H9 (cell line): Measurements from ENCODE around the gene ATP2A1. TPM values are rescaled to one million over a fixed set of nuclear protein-coding genes. Genes with fewer than 3 reads are reported as not detected.
A peak's percentile ranks its signal among the peaks of the same experiment; 100 is the strongest.
"Not testable (repeated sequence)": the region's sequence is repeated elsewhere in the genome, so short reads cannot be mapped to it uniquely, and the experiment has no call there.

Source experiments
- DNase-seq: peaks from one replicate; pipeline ENCODE4 v3.0.0-alpha.2; 2017
- H2AFZ ChIP-seq: one replicate; pipeline ENCODE4 v1.6.1; 2013; ENCODE audit warnings: mild to moderate bottlenecking, low read length, control low read depth, moderate library complexity
- H2AK5ac ChIP-seq: 2 replicates; pipeline ENCODE4 v1.6.1; 2013; ENCODE audit warnings: low read length, control low read depth, mixed read lengths; ENCODE audit not compliant: insufficient read length
- H2BK120ac ChIP-seq: one replicate; pipeline ENCODE4 v1.6.1; 2013; ENCODE audit warnings: low read depth, mild to moderate bottlenecking, low read length, control low read depth, inconsistent platforms; ENCODE audit not compliant: poor library complexity, severe bottlenecking
- H2BK12ac ChIP-seq: 2 replicates; pipeline ENCODE4 v1.6.1; 2013; ENCODE audit warnings: low read length, control low read depth, mixed read lengths, low read depth; ENCODE audit not compliant: insufficient read length
- H2BK15ac ChIP-seq: 2 replicates; pipeline ENCODE4 v1.6.1; 2013; ENCODE audit warnings: low read depth, low read length, control low read depth
- H2BK20ac ChIP-seq: one replicate; pipeline ENCODE4 v1.6.1; 2013; ENCODE audit warnings: low read depth, mild to moderate bottlenecking, low read length, control low read depth, inconsistent platforms; ENCODE audit not compliant: poor library complexity, severe bottlenecking
- H2BK5ac ChIP-seq: 2 replicates; pipeline ENCODE4 v1.6.1; 2013; ENCODE audit warnings: low read length, control low read depth, mixed read lengths; ENCODE audit not compliant: insufficient read length
- H3K14ac ChIP-seq: 2 replicates; pipeline ENCODE4 v1.6.1; 2013; ENCODE audit warnings: low read length, control low read depth; ENCODE audit not compliant: insufficient read depth
- H3K18ac ChIP-seq: 2 replicates; pipeline ENCODE4 v1.6.1; 2013; ENCODE audit warnings: low read depth, mild to moderate bottlenecking, mixed read lengths, low read length, control low read depth; ENCODE audit not compliant: insufficient read length
- H3K23ac ChIP-seq: 2 replicates; pipeline ENCODE4 v1.6.1; 2013; ENCODE audit warnings: low read length, control low read depth, mixed read lengths, low read depth; ENCODE audit not compliant: insufficient read length
- H3K23me2 ChIP-seq: 2 replicates; pipeline ENCODE4 v1.6.1; 2013; ENCODE audit warnings: low read depth, mild to moderate bottlenecking, mixed read lengths, low read length, control low read depth; ENCODE audit not compliant: insufficient read length, poor library complexity, severe bottlenecking
- H3K27ac ChIP-seq: 2 replicates; pipeline ENCODE4 v1.5.1; 2013; ENCODE audit warnings: low read length, control low read depth, mixed read lengths, low read depth; ENCODE audit not compliant: insufficient read length
- H3K27me3 ChIP-seq: 2 replicates; pipeline ENCODE4 v1.6.1; 2013; ENCODE audit warnings: low read length, control low read depth, inconsistent platforms; ENCODE audit not compliant: insufficient read depth
- H3K4ac ChIP-seq: 2 replicates; pipeline ENCODE4 v1.6.1; 2013; ENCODE audit warnings: low read depth, mild to moderate bottlenecking, control low read depth, inconsistent platforms, low read length, moderate library complexity
- H3K4me1 ChIP-seq: 2 replicates; pipeline ENCODE4 v1.6.1; 2013; ENCODE audit warnings: low read length, control low read depth, inconsistent platforms; ENCODE audit not compliant: insufficient read depth
- H3K4me2 ChIP-seq: 2 replicates; pipeline ENCODE4 v1.6.1; 2013; ENCODE audit warnings: low read length, control low read depth, mixed read lengths; ENCODE audit not compliant: insufficient read length, insufficient read depth
- H3K56ac ChIP-seq: 2 replicates; pipeline ENCODE4 v1.6.1; 2013; ENCODE audit warnings: low read depth, mild to moderate bottlenecking, mixed read lengths, low read length, control low read depth; ENCODE audit not compliant: insufficient read length
- H3K79me1 ChIP-seq: 2 replicates; pipeline ENCODE4 v1.6.1; 2013; ENCODE audit warnings: low read depth, mild to moderate bottlenecking, moderate library complexity, low read length, control low read depth, inconsistent platforms; ENCODE audit not compliant: insufficient read depth, poor library complexity, severe bottlenecking
- H3K79me2 ChIP-seq: 2 replicates; pipeline ENCODE4 v1.6.1; 2013; ENCODE audit warnings: low read length, control low read depth, inconsistent platforms; ENCODE audit not compliant: insufficient read depth
- H3K9ac ChIP-seq: 2 replicates; pipeline ENCODE4 v1.6.1; 2013; ENCODE audit warnings: low read length, control low read depth, mixed read lengths; ENCODE audit not compliant: insufficient read length; ENCODE audit errors: extremely low read depth
- H3K9me3 ChIP-seq: one replicate; pipeline ENCODE4 v1.6.1; 2013; ENCODE audit warnings: low read depth, low read length, inconsistent platforms; ENCODE audit not compliant: control insufficient read depth
- H3T11ph ChIP-seq: one replicate; pipeline ENCODE4 v1.6.1; 2013; ENCODE audit warnings: mild to moderate bottlenecking, low read length, control low read depth, inconsistent platforms
- H4K20me1 ChIP-seq: one replicate; pipeline ENCODE4 v1.6.1; 2013; ENCODE audit not compliant: control insufficient read depth, insufficient read length, insufficient read depth
- H4K5ac ChIP-seq: 2 replicates; pipeline ENCODE4 v1.6.1; 2013; ENCODE audit warnings: low read depth, mild to moderate bottlenecking, mixed read lengths, low read length, control low read depth; ENCODE audit not compliant: insufficient read length
- H4K8ac ChIP-seq: replicated peaks from 2 replicates; pipeline ENCODE4 v1.6.1; 2013; ENCODE audit warnings: low read length, control low read depth, mixed read lengths, low read depth; ENCODE audit not compliant: insufficient read length
- H4K91ac ChIP-seq: 2 replicates; pipeline ENCODE4 v1.6.1; 2013; ENCODE audit warnings: low read depth, mild to moderate bottlenecking, moderate library complexity, mixed read lengths, low read length, control low read depth; ENCODE audit not compliant: insufficient read length
- H3K27ac Mint-ChIP-seq, 3 experiments: 2 replicates in 2 of 3; 3 replicates in 1 of 3; pipeline ENCODE4 v1.8.0; 2020 to 2021; ENCODE audit warnings: mixed read lengths in 3 of 3, mild to moderate bottlenecking in 1 of 3, moderate library complexity in 1 of 3
- H3K27me3 Mint-ChIP-seq: 2 replicates; pipeline ENCODE4 v1.8.0; 2021; ENCODE audit warnings: low read depth, mild to moderate bottlenecking, moderate library complexity, mixed read lengths
- H3K36me3 Mint-ChIP-seq, 3 experiments: 2 replicates in 2 of 3; 3 replicates in 1 of 3; pipeline ENCODE4 v1.8.0; 2020 to 2021; ENCODE audit warnings: low read depth in 3 of 3, mixed read lengths in 3 of 3; ENCODE audit not compliant: insufficient read depth in 1 of 3
- H3K4me1 Mint-ChIP-seq, 2 experiments: 2 replicates each; pipeline ENCODE4 v1.8.0; 2020; ENCODE audit warnings: mixed read lengths in 2 of 2
- H3K4me3 Mint-ChIP-seq, 2 experiments: 2 replicates in 1 of 2; 3 replicates in 1 of 2; pipeline ENCODE4 v1.8.0; 2020 to 2021; ENCODE audit warnings: mild to moderate bottlenecking in 2 of 2, mixed read lengths in 2 of 2, moderate library complexity in 1 of 2
- H3K9me3 Mint-ChIP-seq, 2 experiments: 2 replicates in 1 of 2; 3 replicates in 1 of 2; pipeline ENCODE4 v1.8.0; 2020; ENCODE audit warnings: mild to moderate bottlenecking in 2 of 2, mixed read lengths in 2 of 2, moderate library complexity in 1 of 2
- WGBS: extraction: QIAGEN DNeasy Blood & Tissue Kit; methylation state at CpG from one replicate; pipeline ENCODE4 v1.1.7; 2013; ENCODE audit warnings: missing lambda C conversion rate, low lambda C conversion rate, mixed read lengths; ENCODE audit not compliant: insufficient read length; ENCODE audit errors: extremely low coverage; 5-methylcytosine and 5-hydroxymethylcytosine counted together
- total RNA-seq: library from RNA; stranded (reverse); gene quantifications from 2 replicates; pipeline ENCODE4 v1.2.1, GENCODE V29; 2021
- TF ChIP-seq, protein P1 (sequence below): fragments of 200-600 bp; sonication (generic); conservative IDR thresholded peaks from 3 replicates; pipeline ENCODE4 v1.8.0; 2021; ENCODE audit warnings: antibody characterized with exemption, mild to moderate bottlenecking

Gene ATP2A1
- total RNA-seq, 1 experiment from 2014 or later = 4.6 TPM

DNA sequence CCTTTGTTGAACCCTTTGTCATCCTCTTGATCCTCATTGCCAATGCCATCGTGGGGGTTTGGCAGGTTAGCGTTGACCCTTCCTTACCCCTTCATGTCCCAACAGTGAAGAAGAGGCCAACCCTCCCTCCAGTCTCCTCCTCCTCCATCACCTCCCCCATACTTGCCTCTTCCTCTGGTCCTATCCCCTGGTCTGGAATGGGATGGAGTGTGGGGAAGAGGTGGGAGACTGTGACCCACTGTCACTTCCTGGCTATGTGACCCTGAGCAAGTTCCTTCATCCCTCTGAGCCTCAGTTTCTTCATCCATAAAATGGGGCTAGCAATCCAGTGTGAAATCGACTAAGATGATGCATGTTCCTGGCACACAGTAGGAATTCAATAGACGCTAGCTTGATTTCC, 2.7 kb downstream of the ATP2A1 start:
- H3K27ac ChIP-seq = no peak overlapping the region
- Mint-ChIP-seq H3K27ac (no peak overlapping the region), H3K4me3 (peak overlapping the region; percentile 87 to 95), H3K4me1 (peaks cover 33 to 58% of the 10 kb centered on the region in 2 experiments), H3K36me3 (peaks cover 0 to 4% (median 4%) of the 10 kb centered on the region in 3 experiments; a peak in 3 of 7 replicates), H3K9me3 (no peaks in the 10 kb centered on the region; a peak in 1 of 5 replicates), H3K27me3 (peaks cover 18% of the 10 kb centered on the region)
- H3K9me3 ChIP-seq = no peaks in the 10 kb centered on the region
- H3K79me2 ChIP-seq = no peaks in the 10 kb centered on the region
- H4K20me1 ChIP-seq = no peaks in the 10 kb centered on the region
- peaks cover 11% of the 10 kb centered on the region for H3K23me2 ChIP-seq
- no peak overlapping the region for H4K8ac ChIP-seq
- H3T11ph ChIP-seq = no peak overlapping the region
- no peak overlapping the region for H2BK20ac ChIP-seq
- H2BK120ac ChIP-seq = no peak overlapping the region
- no peak overlapping the region for H2BK5ac ChIP-seq
- no peak overlapping the region for H3K18ac ChIP-seq
- H3K4me2 ChIP-seq = peak overlapping the region; percentile 64
- no peak overlapping the region for H3K9ac ChIP-seq
- H3K23ac ChIP-seq = no peak overlapping the region
- TF ChIP-seq, protein P1, sequence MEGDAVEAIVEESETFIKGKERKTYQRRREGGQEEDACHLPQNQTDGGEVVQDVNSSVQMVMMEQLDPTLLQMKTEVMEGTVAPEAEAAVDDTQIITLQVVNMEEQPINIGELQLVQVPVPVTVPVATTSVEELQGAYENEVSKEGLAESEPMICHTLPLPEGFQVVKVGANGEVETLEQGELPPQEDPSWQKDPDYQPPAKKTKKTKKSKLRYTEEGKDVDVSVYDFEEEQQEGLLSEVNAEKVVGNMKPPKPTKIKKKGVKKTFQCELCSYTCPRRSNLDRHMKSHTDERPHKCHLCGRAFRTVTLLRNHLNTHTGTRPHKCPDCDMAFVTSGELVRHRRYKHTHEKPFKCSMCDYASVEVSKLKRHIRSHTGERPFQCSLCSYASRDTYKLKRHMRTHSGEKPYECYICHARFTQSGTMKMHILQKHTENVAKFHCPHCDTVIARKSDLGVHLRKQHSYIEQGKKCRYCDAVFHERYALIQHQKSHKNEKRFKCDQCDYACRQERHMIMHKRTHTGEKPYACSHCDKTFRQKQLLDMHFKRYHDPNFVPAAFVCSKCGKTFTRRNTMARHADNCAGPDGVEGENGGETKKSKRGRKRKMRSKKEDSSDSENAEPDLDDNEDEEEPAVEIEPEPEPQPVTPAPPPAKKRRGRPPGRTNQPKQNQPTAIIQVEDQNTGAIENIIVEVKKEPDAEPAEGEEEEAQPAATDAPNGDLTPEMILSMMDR = no peak
- no peak overlapping the region for H3K4ac ChIP-seq
- no peak overlapping the region for H4K91ac ChIP-seq
- no peak overlapping the region for H2BK12ac ChIP-seq
- H4K5ac ChIP-seq = no peak overlapping the region
- H3K14ac ChIP-seq = no peak overlapping the region
- peaks cover 6% of the 10 kb centered on the region; the same call in 1 of the 2 replicates for H3K4me1 ChIP-seq
- WGBS = no CpG with 5 or more reads among the region's 4 CpGs
- H3K79me1 ChIP-seq = no peaks in the 10 kb centered on the region
- H3K27me3 ChIP-seq = peaks cover 6% of the 10 kb centered on the region; the same call in 1 of the 2 replicates
- H2AFZ ChIP-seq = no peak overlapping the region
- H3K56ac ChIP-seq = no peak overlapping the region
- no peak overlapping the region for H2AK5ac ChIP-seq
- DNase-seq = no peak
- H2BK15ac ChIP-seq = no peak overlapping the region

DNA sequence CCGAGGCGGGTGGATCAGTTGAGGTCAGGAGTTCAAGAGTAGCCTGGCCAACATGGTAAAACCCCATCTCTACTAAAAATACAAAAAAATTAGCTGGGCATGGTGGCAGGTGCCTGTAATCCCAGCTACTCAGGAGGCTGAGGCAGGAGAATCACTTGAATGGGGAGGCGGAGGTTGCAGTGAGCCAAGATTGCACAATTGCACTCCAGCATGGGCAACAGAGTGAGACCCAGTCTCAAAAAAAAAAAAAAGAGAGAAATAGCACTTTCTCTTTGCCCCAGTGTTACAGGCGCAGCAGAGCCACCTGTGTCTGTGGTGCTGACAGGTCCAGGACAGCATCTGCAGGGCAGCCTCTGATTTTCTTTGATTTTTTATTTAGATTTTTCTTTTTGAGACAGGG, 3.3 kb downstream of the ATP2A1 start:
- not testable (repeated sequence) for H2BK5ac ChIP-seq, H4K91ac ChIP-seq, H3K79me2 ChIP-seq, H3K18ac ChIP-seq, H3K4me1 ChIP-seq, H2BK120ac ChIP-seq, H3K9me3 Mint-ChIP-seq, H3K56ac ChIP-seq, H4K8ac ChIP-seq, H3K23ac ChIP-seq, H4K20me1 ChIP-seq, H3K79me1 ChIP-seq, H2BK15ac ChIP-seq, H3K14ac ChIP-seq, DNase-seq, H3K27ac Mint-ChIP-seq, H3K36me3 Mint-ChIP-seq, H2AK5ac ChIP-seq, H3K27me3 ChIP-seq, H2BK20ac ChIP-seq, H3K4me2 ChIP-seq, H3K27ac ChIP-seq, H2BK12ac ChIP-seq, H4K5ac ChIP-seq, H3K9ac ChIP-seq, H3K4me3 Mint-ChIP-seq, H3K9me3 ChIP-seq, H3T11ph ChIP-seq, H2AFZ ChIP-seq, H3K4ac ChIP-seq
- peaks cover 11% of the 10 kb centered on the region for H3K23me2 ChIP-seq
- no CpG with 5 or more reads among the region's 4 CpGs for WGBS
- Mint-ChIP-seq H3K27me3 (peaks cover 18% of the 10 kb centered on the region), H3K4me1 (peaks cover 33 to 55% of the 10 kb centered on the region in 2 experiments)
